ENCODE results near the gene FAM24A. TPM values are rescaled to one million over a fixed set of nuclear protein-coding genes. Genes with fewer than 3 reads are reported as not detected.
"Not testable (repeated sequence)": the region's sequence is repeated elsewhere in the genome, so short reads cannot be mapped to it uniquely, and the experiment has no call there.

FAM24A gene
- total and polyA plus RNA-seq, 10 of the 15 experiments (the other 5 are each of a cell fraction or from before 2014, with no cell fraction given) = not detected

- DNase-seq (ENCODE audit: low read depth, low spot score) = no peak
- Histone ChIP-seq H3K4me3 (no peak overlapping the region), H4K20me1 (ENCODE audit: control insufficient read depth, insufficient read depth) (no peaks in the 10 kb centered on the region), H2AFZ (ENCODE audit: control insufficient read depth, low read depth, low read length) (no peak overlapping the region), H3K9me3 (replicated peaks; ENCODE audit: control insufficient read depth, insufficient read depth, low read length) (no peaks in the 10 kb centered on the region; the same call in 2 of the 3 replicates), H3K27ac (ENCODE audit: control insufficient read depth, insufficient read depth) (no peak overlapping the region), H3K27me3 (replicated peaks in 1 of 2; ENCODE audit: control insufficient read depth in 2 of 2, insufficient read depth in 2 of 2, low read length in 1 of 2) (no peaks in the 10 kb centered on the region), H3K4me1 (ENCODE audit: control insufficient read depth, insufficient read depth, low read length) (no peaks in the 10 kb centered on the region), H3K36me3 (ENCODE audit: control insufficient read depth in 2 of 2, insufficient read depth in 2 of 2, low read length in 1 of 2) (no peaks in the 10 kb centered on the region), H3K79me2 (ENCODE audit: control insufficient read depth, insufficient read depth, low read length) (peaks cover 10% of the 10 kb centered on the region), H3K9ac (ENCODE audit: control insufficient read depth, insufficient read depth, low read length) (no peak overlapping the region), H3K4me2 (ENCODE audit: control insufficient read depth, insufficient read depth) (no peak overlapping the region)
- intact Hi-C loops (cut with micrococcal nuclease; ENCODE audit: unreplicated experiment) = no loop called here
- no TSS peak for BruUV-seq (replicated peaks)
- CTCF ChIA-PET = no interaction called here
- no peak for ATAC-seq
- FAIRE-seq = no peak
- in situ Hi-C loops (cut with MboI) = no loop called here
- POLR2A ChIA-PET = no interaction called here
- RAD21 ChIA-PET (ENCODE audit: unreplicated experiment) = no interaction called here
- TF ChIP-seq MTA3 (IDR thresholded peaks at IDR 0.05; ENCODE audit: borderline replicate concordance, low read length) (no peak), STAT3 (IDR thresholded peaks at IDR 0.05; ENCODE audit: low read depth, low read length) (no peak), LARP7 (IDR thresholded peaks at IDR 0.05) (no peak), PAX5 (IDR thresholded peaks at IDR 0.05; ENCODE audit: borderline replicate concordance, low read depth, low read length) (no peak), SUZ12 (IDR thresholded peaks at IDR 0.05; ENCODE audit: unreplicated experiment) (no peak), DPF2 (IDR thresholded peaks at IDR 0.05) (no peak), TCF3 (IDR thresholded peaks at IDR 0.05; ENCODE audit: borderline replicate concordance, insufficient read depth, low read depth, low read length) (no peak)
- 97% methylated on average over 2 of the region's 2 CpGs for WGBS (ENCODE audit: insufficient coverage, insufficient replicate concordance, low lambda C conversion rate, missing lambda C conversion rate)
- SMC1A ChIA-PET (ENCODE audit: uncharacterized antibody, unreplicated experiment) = no interaction called here
Observed at GRCh38 chr10:122864194-122864592, 46.2 kb upstream of the FAM24A start.

- H3K4me2 ChIP-seq (ENCODE audit: control insufficient read depth, insufficient read depth) = no peak overlapping the region
- ChIA-PET RAD21 (ENCODE audit: unreplicated experiment) (no interaction called here), CTCF (no interaction called here)
Observed at GRCh38 chr10:122864901-122865300, 45.5 kb upstream of the FAM24A start.

GRCh38 chr10:122866757-122867482, 43.5 kb upstream of the FAM24A start:
- H2AFZ ChIP-seq (ENCODE audit: control insufficient read depth, low read depth, low read length); DNase-seq (ENCODE audit: low read depth, low spot score); H3K27me3 ChIP-seq (replicated peaks in 1 of 2; ENCODE audit: control insufficient read depth in 2 of 2, insufficient read depth in 2 of 2, low read length in 1 of 2); H3K36me3 ChIP-seq (ENCODE audit: control insufficient read depth in 2 of 2, insufficient read depth in 2 of 2, low read length in 1 of 2); ATAC-seq; H3K9me3 ChIP-seq (replicated peaks; ENCODE audit: control insufficient read depth, insufficient read depth, low read length); H3K4me1 ChIP-seq (ENCODE audit: control insufficient read depth, insufficient read depth, low read length); BruUV-seq (replicated peaks); H3K4me2 ChIP-seq (ENCODE audit: control insufficient read depth, insufficient read depth); H3K4me3 ChIP-seq; H4K20me1 ChIP-seq (ENCODE audit: control insufficient read depth, insufficient read depth); H3K27ac ChIP-seq (ENCODE audit: control insufficient read depth, insufficient read depth); POLR2A ChIA-PET; FAIRE-seq; SMC1A ChIA-PET (ENCODE audit: uncharacterized antibody, unreplicated experiment); in situ Hi-C loops (cut with MboI); RAD21 ChIA-PET (ENCODE audit: unreplicated experiment); H3K9ac ChIP-seq (ENCODE audit: control insufficient read depth, insufficient read depth, low read length); intact Hi-C loops (cut with micrococcal nuclease; ENCODE audit: unreplicated experiment): not testable (repeated sequence)
- H3K79me2 ChIP-seq (ENCODE audit: control insufficient read depth, insufficient read depth, low read length) = peaks cover 10% of the 10 kb centered on the region
- CTCF ChIA-PET = interaction anchor here (1.3 kb wide), 1 partner anchor 109 kb away, joined by 4 read pairs; no protein-coding TSS in a partner anchor
- WGBS (ENCODE audit: insufficient coverage, insufficient replicate concordance, low lambda C conversion rate, missing lambda C conversion rate) = 96% methylated on average over 3 of the region's 3 CpGs

More at GRCh38 chr10:122864901-122865300, 45.5 kb upstream of the FAM24A start:
- intact Hi-C loops (cut with micrococcal nuclease; ENCODE audit: unreplicated experiment) (no loop called here), in situ Hi-C loops (cut with MboI) (no loop called here)
- no peak for DNase-seq (ENCODE audit: low read depth, low spot score)
- ChIA-PET SMC1A (ENCODE audit: uncharacterized antibody, unreplicated experiment) (no interaction called here), POLR2A (no interaction called here)
- peaks cover 10% of the 10 kb centered on the region for H3K79me2 ChIP-seq (ENCODE audit: control insufficient read depth, insufficient read depth, low read length)
- H3K4me3 ChIP-seq = no peak overlapping the region
- H2AFZ ChIP-seq (ENCODE audit: control insufficient read depth, low read depth, low read length) = no peak overlapping the region
- no peaks in the 10 kb centered on the region; the same call in 2 of the 3 replicates for H3K9me3 ChIP-seq (replicated peaks; ENCODE audit: control insufficient read depth, insufficient read depth, low read length)
- BruUV-seq (replicated peaks) = no TSS peak
- TF ChIP-seq CBX3 (IDR thresholded peaks at IDR 0.05; ENCODE audit: borderline replicate concordance, low read depth) = no peak
- no peak for TF ChIP-seq CHD2 (IDR thresholded peaks at IDR 0.05; ENCODE audit: borderline replicate concordance, low read depth, low read length)
- TF ChIP-seq ZNF622 (IDR thresholded peaks at IDR 0.05) = no peak
- TF ChIP-seq CBX5 (IDR thresholded peaks at IDR 0.05; ENCODE audit: low read depth) = no peak
- no peak for TF ChIP-seq HDAC2 (IDR thresholded peaks at IDR 0.05)
- no peak for TF ChIP-seq TCF3 (IDR thresholded peaks at IDR 0.05; ENCODE audit: borderline replicate concordance, insufficient read depth, low read depth, low read length)
- TF ChIP-seq NFXL1 (IDR thresholded peaks at IDR 0.05; ENCODE audit: borderline replicate concordance) = no peak
- H3K9ac ChIP-seq (ENCODE audit: control insufficient read depth, insufficient read depth, low read length) = no peak overlapping the region
- WGBS (ENCODE audit: insufficient coverage, insufficient replicate concordance, low lambda C conversion rate, missing lambda C conversion rate) = 100% methylated on average over 1 of the region's 1 CpG
- no peak overlapping the region for H3K27ac ChIP-seq (ENCODE audit: control insufficient read depth, insufficient read depth)
- no peaks in the 10 kb centered on the region for H3K36me3 ChIP-seq (ENCODE audit: control insufficient read depth in 2 of 2, insufficient read depth in 2 of 2, low read length in 1 of 2)
- no peak for FAIRE-seq
- H4K20me1 ChIP-seq (ENCODE audit: control insufficient read depth, insufficient read depth) = no peaks in the 10 kb centered on the region
- no peak for ATAC-seq
- no peaks in the 10 kb centered on the region for H3K4me1 ChIP-seq (ENCODE audit: control insufficient read depth, insufficient read depth, low read length)
- H3K27me3 ChIP-seq (replicated peaks in 1 of 2; ENCODE audit: control insufficient read depth in 2 of 2, insufficient read depth in 2 of 2, low read length in 1 of 2) = no peaks in the 10 kb centered on the region
